HEK293 (cell line): Measurements from ENCODE around the gene TTLL11.

Source experiments
- CTCF ChIA-PET: fragments of 350-600 bp; formaldehyde crosslinking; extraction: SDS; loops from one replicate; lab custom pipeline; 2021; ENCODE audit warnings: antibody characterized with exemption; lab: Yijun Ruan, JAX
- POLR2A ChIA-PET: fragments of 300-600 bp; formaldehyde crosslinking; extraction: SDS; loops from one replicate; lab custom pipeline; 2020; ENCODE audit warnings: antibody characterized with exemption, inconsistent platforms; lab: Yijun Ruan, JAX
- H3K27ac ChIP-seq: fragments of 200-500 bp; sonication (Bioruptor generic); 2 replicates; pipeline ENCODE4 v1.5.1; 2014; ENCODE audit warnings: low read depth, low read length, control low read depth, inconsistent platforms; ENCODE audit errors: extremely low read depth
- H3K36me3 ChIP-seq, 2 experiments: fragments of 200-500 bp in 1 of 2; sonication (Bioruptor generic) in 1 of 2; 1 replicate in 1 of 2; 2 replicates in 1 of 2; pipeline ENCODE4 v1.5.1; 2014 to 2017; ENCODE audit warnings: inconsistent platforms in 2 of 2, low read length in 2 of 2; ENCODE audit not compliant: control insufficient read depth in 2 of 2, insufficient read depth in 1 of 2
- H3K4me1 ChIP-seq: fragments of 200-500 bp; sonication (Bioruptor generic); 2 replicates; pipeline ENCODE4 v1.5.1; 2014; ENCODE audit warnings: mild to moderate bottlenecking, low read length, inconsistent platforms; ENCODE audit not compliant: control insufficient read depth, insufficient read depth
- H3K4me3 ChIP-seq: 2 replicates; pipeline ENCODE4 v1.5.1; 2011; ENCODE audit warnings: low read depth, mild to moderate bottlenecking, control low read depth, low read length, moderate library complexity
- H3K9me3 ChIP-seq: fragments of 200-500 bp; sonication (Bioruptor generic); 2 replicates; pipeline ENCODE4 v1.5.1; 2014; ENCODE audit warnings: low read depth, low read length, inconsistent platforms; ENCODE audit not compliant: control insufficient read depth, insufficient read depth
- BCL6B ChIP-seq: fragments of 450-650 bp; formaldehyde crosslinking; IDR thresholded peaks from 2 replicates; pipeline ENCODE4 v1.5.1; 2017; ENCODE audit warnings: missing biosample characterization, missing genetic modification characterization
- GLIS2 ChIP-seq: fragments of 450-650 bp; formaldehyde crosslinking; IDR thresholded peaks from 2 replicates; pipeline ENCODE4 v1.5.1; 2016; ENCODE audit warnings: missing biosample characterization, missing genetic modification characterization
- MYNN ChIP-seq: fragments of 450-650 bp; formaldehyde crosslinking; IDR thresholded peaks from 2 replicates; pipeline ENCODE4 v1.5.1; 2016; ENCODE audit warnings: missing biosample characterization, missing genetic modification characterization, borderline replicate concordance
- PATZ1 ChIP-seq: fragments of 450-650 bp; formaldehyde crosslinking; IDR thresholded peaks from 2 replicates; pipeline ENCODE4 v1.5.1; 2016; ENCODE audit warnings: missing biosample characterization, missing genetic modification characterization
- PBX3 ChIP-seq: sonication (generic); formaldehyde crosslinking; IDR thresholded peaks from 2 replicates; pipeline ENCODE4 v1.8.1; 2022; ENCODE audit warnings: mild to moderate bottlenecking, moderate library complexity, missing genetic modification reagents
- PRDM10 ChIP-seq: fragments of 450-650 bp; formaldehyde crosslinking; IDR thresholded peaks from 2 replicates; pipeline ENCODE4 v1.5.1; 2016; ENCODE audit warnings: missing biosample characterization, missing genetic modification characterization
- REPIN1 ChIP-seq: fragments of 450-650 bp; formaldehyde crosslinking; IDR thresholded peaks from 2 replicates; pipeline ENCODE4 v1.5.1; 2017; ENCODE audit warnings: missing biosample characterization, missing genetic modification characterization, low read depth
- REST ChIP-seq: fragments of 450-650 bp; formaldehyde crosslinking; IDR thresholded peaks from 2 replicates; pipeline ENCODE4 v1.5.1; 2016; ENCODE audit warnings: missing biosample characterization, missing genetic modification characterization
- SP2 ChIP-seq: fragments of 450-650 bp; formaldehyde crosslinking; IDR thresholded peaks from 2 replicates; pipeline ENCODE4 v1.5.1; 2016; ENCODE audit warnings: missing biosample characterization, missing genetic modification characterization
- ZBTB1 ChIP-seq: fragments of 450-650 bp; formaldehyde crosslinking; IDR thresholded peaks from 2 replicates; pipeline ENCODE4 v1.5.1; 2016; ENCODE audit warnings: missing biosample characterization, missing genetic modification characterization
- ZNF133 ChIP-seq: fragments of 450-650 bp; formaldehyde crosslinking; IDR thresholded peaks from 2 replicates; pipeline ENCODE4 v1.5.1; 2016; ENCODE audit warnings: missing biosample characterization, missing genetic modification characterization
- ZNF169 ChIP-seq: fragments of 450-650 bp; formaldehyde crosslinking; IDR thresholded peaks from 2 replicates; pipeline ENCODE4 v1.5.1; 2016; ENCODE audit warnings: missing biosample characterization, missing genetic modification characterization
- ZNF23 ChIP-seq: fragments of 450-650 bp; formaldehyde crosslinking; IDR thresholded peaks from 2 replicates; pipeline ENCODE4 v1.5.1; 2016; ENCODE audit warnings: missing biosample characterization, missing genetic modification characterization, borderline replicate concordance
- ZNF404 ChIP-seq: fragments of 450-650 bp; formaldehyde crosslinking; IDR thresholded peaks from 2 replicates; pipeline ENCODE4 v1.5.1; 2017; ENCODE audit warnings: missing biosample characterization, missing genetic modification characterization
- ZNF449 ChIP-seq: fragments of 450-650 bp; formaldehyde crosslinking; IDR thresholded peaks from 2 replicates; pipeline ENCODE4 v1.5.1; 2017; ENCODE audit warnings: missing biosample characterization, mild to moderate bottlenecking, missing genetic modification characterization, moderate library complexity
- ZNF529 ChIP-seq: fragments of 450-650 bp; formaldehyde crosslinking; IDR thresholded peaks from 2 replicates; pipeline ENCODE4 v1.5.1; 2017; ENCODE audit warnings: missing genetic modification characterization, missing biosample characterization; ENCODE audit not compliant: insufficient replicate concordance
- ZNF561 ChIP-seq: fragments of 450-650 bp; IDR thresholded peaks from 2 replicates; pipeline ENCODE4 v1.5.1; 2018; ENCODE audit warnings: missing biosample characterization, missing genetic modification characterization, borderline replicate concordance
- ZNF701 ChIP-seq: fragments of 450-650 bp; formaldehyde crosslinking; IDR thresholded peaks from 2 replicates; pipeline ENCODE4 v1.5.1; 2016; ENCODE audit warnings: missing biosample characterization, missing genetic modification characterization
- ZNF768 ChIP-seq: fragments of 450-650 bp; formaldehyde crosslinking; IDR thresholded peaks from 2 replicates; pipeline ENCODE4 v1.5.1; 2018; ENCODE audit warnings: missing biosample characterization, mild to moderate bottlenecking, missing genetic modification characterization
- ZNF777 ChIP-seq: fragments of 450-650 bp; formaldehyde crosslinking; IDR thresholded peaks from 2 replicates; pipeline ENCODE4 v1.5.1; 2017; ENCODE audit warnings: missing biosample characterization, missing genetic modification characterization, borderline replicate concordance
- ZNF837 ChIP-seq: fragments of 450-650 bp; formaldehyde crosslinking; IDR thresholded peaks from 2 replicates; pipeline ENCODE4 v1.5.1; 2016; ENCODE audit warnings: missing biosample characterization, missing genetic modification characterization

TTLL11 gene

GRCh38 chr9:121773954-121774714, 319.0 kb downstream of the TTLL11 start (continued):
- TF ChIP-seq ZNF561 (no peak), ZNF837 (no peak), PATZ1 (no peak), ZNF404 (no peak), ZNF701 (no peak), ZNF449 (tag by site-specific recombination) (no peak)

GRCh38 chr9:121773286-121773953, 319.7 kb downstream of the TTLL11 start:
- CTCF ChIA-PET: interaction anchor here (0.6 kb wide), 1 partner anchor 93 kb away, joined by 3 read pairs; no protein-coding TSS in a partner anchor
- Histone ChIP-seq H3K27ac (no peak overlapping the region), H3K4me1 (no peaks in the 10 kb centered on the region), H3K9me3 (no peaks in the 10 kb centered on the region), H3K36me3 (peaks cover 0 to 97% of the 10 kb centered on the region in 2 experiments; a peak in 2 of 3 replicates), H3K4me3 (no peak overlapping the region)
- POLR2A ChIA-PET: interaction anchor here (0.6 kb wide), 1 partner anchor 10 kb away, joined by 4 read pairs; no protein-coding TSS in a partner anchor
- TF ChIP-seq PRDM10 (tag by site-specific recombination): no peak
- no peak for TF ChIP-seq ZNF768 (tag by site-specific recombination)
- no peak for TF ChIP-seq ZNF529 (tag by site-specific recombination)
- TF ChIP-seq REPIN1 (tag by site-specific recombination): no peak
- TF ChIP-seq ZNF777: no peak
- no peak for TF ChIP-seq ZNF133 (tag by site-specific recombination)
- no peak for TF ChIP-seq GLIS2
- TF ChIP-seq MYNN: no peak
- no peak for TF ChIP-seq ZNF169 (tag by site-specific recombination)
- TF ChIP-seq ZNF23 (tag by site-specific recombination): no peak
- no peak for TF ChIP-seq ZBTB1 (tag by site-specific recombination)
- no peak for TF ChIP-seq SP2 (tag by site-specific recombination)
- no peak for TF ChIP-seq REST (tag by site-specific recombination)
- no peak for TF ChIP-seq BCL6B
- TF ChIP-seq PBX3 (CRISPR knock-in tag): no peak
